ENCODE results near the gene GARIN3. TPM values are rescaled to one million over a fixed set of nuclear protein-coding genes. Genes with fewer than 3 reads are reported as not detected.

GARIN3 gene
- total and polyA plus RNA-seq, 9 of the 15 experiments (the other 6 are each of a cell fraction or from before 2014, with no cell fraction given), result not detected

GRCh38 chr5:157213527-157214243 lies 47.6 kb upstream of the GARIN3 start (continued):
- TF ChIP-seq, protein P1, sequence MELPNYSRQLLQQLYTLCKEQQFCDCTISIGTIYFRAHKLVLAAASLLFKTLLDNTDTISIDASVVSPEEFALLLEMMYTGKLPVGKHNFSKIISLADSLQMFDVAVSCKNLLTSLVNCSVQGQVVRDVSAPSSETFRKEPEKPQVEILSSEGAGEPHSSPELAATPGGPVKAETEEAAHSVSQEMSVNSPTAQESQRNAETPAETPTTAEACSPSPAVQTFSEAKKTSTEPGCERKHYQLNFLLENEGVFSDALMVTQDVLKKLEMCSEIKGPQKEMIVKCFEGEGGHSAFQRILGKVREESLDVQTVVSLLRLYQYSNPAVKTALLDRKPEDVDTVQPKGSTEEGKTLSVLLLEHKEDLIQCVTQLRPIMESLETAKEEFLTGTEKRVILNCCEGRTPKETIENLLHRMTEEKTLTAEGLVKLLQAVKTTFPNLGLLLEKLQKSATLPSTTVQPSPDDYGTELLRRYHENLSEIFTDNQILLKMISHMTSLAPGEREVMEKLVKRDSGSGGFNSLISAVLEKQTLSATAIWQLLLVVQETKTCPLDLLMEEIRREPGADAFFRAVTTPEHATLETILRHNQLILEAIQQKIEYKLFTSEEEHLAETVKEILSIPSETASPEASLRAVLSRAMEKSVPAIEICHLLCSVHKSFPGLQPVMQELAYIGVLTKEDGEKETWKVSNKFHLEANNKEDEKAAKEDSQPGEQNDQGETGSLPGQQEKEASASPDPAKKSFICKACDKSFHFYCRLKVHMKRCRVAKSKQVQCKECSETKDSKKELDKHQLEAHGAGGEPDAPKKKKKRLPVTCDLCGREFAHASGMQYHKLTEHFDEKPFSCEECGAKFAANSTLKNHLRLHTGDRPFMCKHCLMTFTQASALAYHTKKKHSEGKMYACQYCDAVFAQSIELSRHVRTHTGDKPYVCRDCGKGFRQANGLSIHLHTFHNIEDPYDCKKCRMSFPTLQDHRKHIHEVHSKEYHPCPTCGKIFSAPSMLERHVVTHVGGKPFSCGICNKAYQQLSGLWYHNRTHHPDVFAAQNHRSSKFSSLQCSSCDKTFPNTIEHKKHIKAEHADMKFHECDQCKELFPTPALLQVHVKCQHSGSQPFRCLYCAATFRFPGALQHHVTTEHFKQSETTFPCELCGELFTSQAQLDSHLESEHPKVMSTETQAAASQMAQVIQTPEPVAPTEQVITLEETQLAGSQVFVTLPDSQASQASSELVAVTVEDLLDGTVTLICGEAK (IDR thresholded peaks at IDR 0.05), result no peak
- TF ChIP-seq, protein P1 (CRISPR knock-in tag; IDR thresholded peaks at IDR 0.05), result no peak
